Measurements from ENCODE around the gene ANKRD34C.

Gene ANKRD34C

DNA sequence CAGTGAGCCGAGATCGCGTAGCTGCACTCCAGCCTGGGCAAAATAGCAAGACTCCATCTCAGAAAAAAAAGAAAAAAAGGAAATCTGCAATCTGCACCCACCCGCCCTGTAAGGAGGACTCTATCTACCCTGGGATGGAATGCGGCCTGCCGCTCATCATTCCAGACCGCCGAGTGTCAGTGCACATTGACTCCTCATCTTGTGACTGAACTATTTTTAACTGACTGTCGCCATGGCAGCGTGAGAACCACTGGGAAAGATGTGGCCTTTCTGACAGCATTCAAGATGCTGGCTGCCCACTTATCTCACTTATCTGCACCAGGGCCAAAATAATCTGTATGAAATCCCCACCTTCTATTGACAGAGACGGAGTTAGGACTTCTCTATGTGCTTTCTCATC lies 38.8 kb upstream of the ANKRD34C start:
- no peaks in the 10 kb centered on the region for H3K36me3 ChIP-seq (replicated peaks; ENCODE audit: insufficient read depth, low read length)
- no peak for DNase-seq
- no peaks in the 10 kb centered on the region for H4K20me1 ChIP-seq (ENCODE audit: insufficient read depth, low read length)
- no peaks in the 10 kb centered on the region for H3K27me3 ChIP-seq (replicated peaks; ENCODE audit: insufficient read depth, low read length)
- no peak overlapping the region for H3K4me3 ChIP-seq (ENCODE audit: low read length)
- TF ChIP-seq CTCF (IDR thresholded peaks at IDR 0.05; ENCODE audit: low read length) (no peak), EZH2 (optimal IDR thresholded peaks at IDR 0.05; ENCODE audit: low read depth, low read length) (no peak), EZH2phosphoT487 (IDR thresholded peaks at IDR 0.05; ENCODE audit: low read length) (no peak)
- no peak overlapping the region for H3K4me2 ChIP-seq (ENCODE audit: low read depth, low read length)
- no peaks in the 10 kb centered on the region for H3F3A ChIP-seq (ENCODE audit: insufficient read depth, low read length)
- no peak overlapping the region for H3K9ac ChIP-seq (ENCODE audit: low read length)
- H3K9me2 ChIP-seq (replicated peaks; ENCODE audit: insufficient read depth, low read length): no peaks in the 10 kb centered on the region
- H3K9me3 ChIP-seq (replicated peaks; ENCODE audit: insufficient read depth, low read length): no peaks in the 10 kb centered on the region
- H3K4me1 ChIP-seq (ENCODE audit: low read length): no peaks in the 10 kb centered on the region
- H3K79me2 ChIP-seq (ENCODE audit: low read length): no peaks in the 10 kb centered on the region
- no peak overlapping the region for H3K27ac ChIP-seq (ENCODE audit: low read length)
- no peak overlapping the region for H2AFZ ChIP-seq (ENCODE audit: low read length)

GRCh38 chr15:79244876-79245275 lies 37.6 kb upstream of the ANKRD34C start:
- Histone ChIP-seq H3F3A (ENCODE audit: insufficient read depth, low read length) (no peaks in the 10 kb centered on the region), H4K20me1 (ENCODE audit: insufficient read depth, low read length) (no peaks in the 10 kb centered on the region), H3K4me1 (ENCODE audit: low read length) (no peaks in the 10 kb centered on the region)

DNA sequence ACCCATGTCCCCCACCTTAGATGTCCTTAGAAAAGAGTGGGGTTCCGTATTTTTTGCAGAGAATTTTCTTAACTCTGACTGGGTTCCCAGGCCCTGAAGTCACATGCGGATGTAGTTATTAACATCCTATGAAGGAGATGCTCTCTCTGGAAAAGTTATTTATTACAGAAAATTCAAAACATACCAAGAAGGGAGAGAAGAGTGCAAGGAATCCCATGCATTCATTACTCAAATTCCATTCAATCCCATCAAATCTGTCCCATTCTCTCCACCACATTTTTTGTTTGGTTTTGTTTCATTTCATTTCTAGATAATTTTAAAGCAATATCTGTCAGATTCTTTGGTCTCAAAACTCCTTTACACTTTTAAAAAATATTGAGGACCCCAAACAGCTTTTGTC lies 34.3 kb upstream of the ANKRD34C start:
- Histone ChIP-seq H3F3A (ENCODE audit: insufficient read depth, low read length) (no peaks in the 10 kb centered on the region), H3K9ac (ENCODE audit: low read length) (no peak overlapping the region), H3K4me3 (ENCODE audit: low read length) (no peak overlapping the region), H3K27me3 (replicated peaks; ENCODE audit: insufficient read depth, low read length) (no peaks in the 10 kb centered on the region), H3K79me2 (ENCODE audit: low read length) (no peaks in the 10 kb centered on the region), H3K27ac (ENCODE audit: low read length) (no peak overlapping the region), H3K4me2 (ENCODE audit: low read depth, low read length) (no peak overlapping the region), H4K20me1 (ENCODE audit: insufficient read depth, low read length) (no peaks in the 10 kb centered on the region), H2AFZ (ENCODE audit: low read length) (no peak overlapping the region), H3K4me1 (ENCODE audit: low read length) (no peaks in the 10 kb centered on the region), H3K9me2 (replicated peaks; ENCODE audit: insufficient read depth, low read length) (no peaks in the 10 kb centered on the region), H3K36me3 (replicated peaks; ENCODE audit: insufficient read depth, low read length) (no peaks in the 10 kb centered on the region), H3K9me3 (replicated peaks; ENCODE audit: insufficient read depth, low read length) (no peaks in the 10 kb centered on the region)
- TF ChIP-seq CTCF (IDR thresholded peaks at IDR 0.05; ENCODE audit: low read length) (no peak), EZH2 (optimal IDR thresholded peaks at IDR 0.05; ENCODE audit: low read depth, low read length) (no peak), EZH2phosphoT487 (IDR thresholded peaks at IDR 0.05; ENCODE audit: low read length) (no peak)
- no peak for DNase-seq

More at GRCh38 chr15:79244876-79245275, 37.6 kb upstream of the ANKRD34C start:
- no peaks in the 10 kb centered on the region for H3K36me3 ChIP-seq (replicated peaks; ENCODE audit: insufficient read depth, low read length)
- H3K79me2 ChIP-seq (ENCODE audit: low read length): no peaks in the 10 kb centered on the region
- H3K9me3 ChIP-seq (replicated peaks; ENCODE audit: insufficient read depth, low read length): no peaks in the 10 kb centered on the region
- TF ChIP-seq EZH2phosphoT487 (IDR thresholded peaks at IDR 0.05; ENCODE audit: low read length) (no peak), EZH2 (optimal IDR thresholded peaks at IDR 0.05; ENCODE audit: low read depth, low read length) (no peak), CTCF (IDR thresholded peaks at IDR 0.05; ENCODE audit: low read length) (no peak)
- DNase-seq: no peak
- H3K4me3 ChIP-seq (ENCODE audit: low read length): no peak overlapping the region
- H3K27me3 ChIP-seq (replicated peaks; ENCODE audit: insufficient read depth, low read length): no peaks in the 10 kb centered on the region
- no peak overlapping the region for H2AFZ ChIP-seq (ENCODE audit: low read length)
- no peak overlapping the region for H3K27ac ChIP-seq (ENCODE audit: low read length)
- no peak overlapping the region for H3K9ac ChIP-seq (ENCODE audit: low read length)
- H3K4me2 ChIP-seq (ENCODE audit: low read depth, low read length): no peak overlapping the region
- H3K9me2 ChIP-seq (replicated peaks; ENCODE audit: insufficient read depth, low read length): no peaks in the 10 kb centered on the region

All from MM.1S (cell line).